IMR-90 (cell line): Measurements from ENCODE around the gene SLTM. TPM values are rescaled to one million over a fixed set of nuclear protein-coding genes. Genes with fewer than 3 reads are reported as not detected.

Source experiments
- ATAC-seq: fragments of 200-7000 bp; cut with Tn5 transposase; 2 replicates; pipeline ENCODE4 v1.9.1; 2020; ENCODE audit warnings: low read depth, mild to moderate bottlenecking, moderate library complexity
- BruUV-seq: library from RNA; stranded (reverse); fragments of 400-500 nt; replicated peaks from 2 replicates; lab custom pipeline; 2021; lab: Mats Ljungman, UMichigan
- CTCF ChIA-PET: fragments of 300-600 bp; formaldehyde crosslinking; extraction: SDS; loops from one replicate; lab custom pipeline; 2021; ENCODE audit warnings: antibody characterized with exemption; lab: Yijun Ruan, JAX
- POLR2A ChIA-PET: fragments of 300-600 bp; sonication (Branson Sonifier 250); formaldehyde crosslinking; loops from one replicate; lab custom pipeline; 2022; ENCODE audit warnings: antibody characterized with exemption; ENCODE audit not compliant: unreplicated experiment; lab: Charles Lee
- DNase-seq: peaks from one replicate; pipeline ENCODE4 v3.0.0; 2013
- H2AFZ ChIP-seq: replicated peaks from 2 replicates; pipeline ENCODE3; 2013; ENCODE audit warnings: low read length, mild to moderate bottlenecking; ENCODE audit not compliant: poor library complexity
- H2AK5ac ChIP-seq: 2 replicates; pipeline ENCODE4 v1.6.1; 2013; ENCODE audit warnings: low read depth, low read length, inconsistent platforms
- H2AK9ac ChIP-seq: replicated peaks from 2 replicates; pipeline ENCODE3; 2013; ENCODE audit warnings: mild to moderate bottlenecking, low read depth, low read length, moderate library complexity; ENCODE audit not compliant: poor library complexity
- H2BK120ac ChIP-seq: 2 replicates; pipeline ENCODE4 v1.6.1; 2013; ENCODE audit warnings: low read depth, low read length, inconsistent platforms
- H2BK15ac ChIP-seq: 3 replicates; pipeline ENCODE4 v1.6.1; 2013; ENCODE audit warnings: low read depth, low read length, inconsistent platforms
- H2BK20ac ChIP-seq: 2 replicates; pipeline ENCODE4 v1.6.1; 2013; ENCODE audit warnings: low read depth, mild to moderate bottlenecking, inconsistent platforms, low read length, moderate library complexity
- H2BK5ac ChIP-seq: 2 replicates; pipeline ENCODE4 v1.6.1; 2013; ENCODE audit warnings: mild to moderate bottlenecking, low read depth, low read length, inconsistent platforms; ENCODE audit not compliant: poor library complexity, severe bottlenecking
- H3K14ac ChIP-seq: replicated peaks from 2 replicates; pipeline ENCODE4 v1.6.1; 2013; ENCODE audit warnings: low read depth, low read length, inconsistent platforms
- H3K18ac ChIP-seq: 2 replicates; pipeline ENCODE4 v1.6.1; 2013; ENCODE audit warnings: low read depth, low read length, control low read depth
- H3K23ac ChIP-seq: 2 replicates; pipeline ENCODE4 v1.6.1; 2013; ENCODE audit warnings: low read depth, low read length, inconsistent platforms
- H3K27ac ChIP-seq: 2 replicates; pipeline ENCODE4 v1.5.1; 2013; ENCODE audit warnings: mild to moderate bottlenecking, control low read depth, low read length; ENCODE audit not compliant: insufficient read depth
- H3K27me3 ChIP-seq: 2 replicates; pipeline ENCODE4 v1.6.1; 2013; ENCODE audit warnings: low read length; ENCODE audit not compliant: control insufficient read depth, insufficient read depth
- H3K36me3 ChIP-seq: 2 replicates; pipeline ENCODE4 v1.6.1; 2013; ENCODE audit warnings: low read length, mixed read lengths; ENCODE audit not compliant: control insufficient read depth, insufficient read depth
- H3K4ac ChIP-seq: 2 replicates; pipeline ENCODE4 v1.6.1; 2013; ENCODE audit warnings: low read depth, low read length, inconsistent platforms
- H3K4me1 ChIP-seq: 2 replicates; pipeline ENCODE4 v1.6.1; 2013; ENCODE audit warnings: low read length, mixed read lengths; ENCODE audit not compliant: control insufficient read depth, insufficient read depth
- H3K4me2 ChIP-seq: 2 replicates; pipeline ENCODE4 v1.6.1; 2013; ENCODE audit warnings: low read depth, mild to moderate bottlenecking, control low read depth, low read length, moderate library complexity
- H3K4me3 ChIP-seq: 2 replicates; pipeline ENCODE4 v1.5.1; 2013; ENCODE audit warnings: low read depth, mild to moderate bottlenecking, control low read depth, low read length, moderate library complexity; ENCODE audit not compliant: insufficient read depth
- H3K56ac ChIP-seq: 2 replicates; pipeline ENCODE4 v1.6.1; 2013; ENCODE audit warnings: low read length, inconsistent platforms; ENCODE audit not compliant: insufficient read depth; ENCODE audit errors: extremely low read depth
- H3K79me1 ChIP-seq, 2 experiments: 2 replicates each; pipeline ENCODE4 v1.6.1; 2013; ENCODE audit warnings: low read length in 2 of 2, inconsistent platforms in 1 of 2, low read depth in 1 of 2
- H3K9ac ChIP-seq: 2 replicates; pipeline ENCODE4 v1.6.1; 2013; ENCODE audit warnings: low read depth, low read length, control low read depth
- H3K9me1 ChIP-seq: 2 replicates; pipeline ENCODE4 v1.6.1; 2013; ENCODE audit warnings: low read length, inconsistent platforms; ENCODE audit not compliant: insufficient read depth
- H3K9me3 ChIP-seq: 2 replicates; pipeline ENCODE4 v1.6.1; 2013; ENCODE audit warnings: low read length; ENCODE audit not compliant: control insufficient read depth, insufficient read depth
- H4K20me1 ChIP-seq: 2 replicates; pipeline ENCODE4 v1.6.1; 2013; ENCODE audit warnings: low read length, inconsistent platforms; ENCODE audit not compliant: insufficient read depth
- H4K5ac ChIP-seq: 2 replicates; pipeline ENCODE4 v1.6.1; 2013; ENCODE audit warnings: mild to moderate bottlenecking, low read depth, low read length, control low read depth
- H4K8ac ChIP-seq, 2 experiments: 2 replicates each; pipeline ENCODE4 v1.6.1; 2013; ENCODE audit warnings: low read depth in 2 of 2, low read length in 2 of 2, control low read depth in 1 of 2, inconsistent platforms in 1 of 2
- H4K91ac ChIP-seq: 2 replicates; pipeline ENCODE4 v1.6.1; 2013; ENCODE audit warnings: low read depth, low read length, inconsistent platforms; ENCODE audit not compliant: insufficient read depth
- BHLHE40 ChIP-seq: fragments of 150-350 bp; IDR thresholded peaks from 2 replicates; pipeline ENCODE4 v1.6.1; 2016; ENCODE audit warnings: mild to moderate bottlenecking, low read depth, low read length
- CEBPB ChIP-seq: IDR thresholded peaks from 2 replicates; pipeline ENCODE4 v1.6.1; 2012; ENCODE audit warnings: low read depth, low read length, improper control_type of control experiment
- CHD1 ChIP-seq: IDR thresholded peaks from 2 replicates; pipeline ENCODE4 v1.6.1; 2012; ENCODE audit warnings: low read depth, low read length, improper control_type of control experiment
- FOS ChIP-seq: fragments of 150-350 bp; IDR thresholded peaks from 2 replicates; pipeline ENCODE4 v1.6.1; 2016; ENCODE audit warnings: low read depth, low read length
- MAFK ChIP-seq: IDR thresholded peaks from 2 replicates; pipeline ENCODE4 v1.6.1; 2012; ENCODE audit warnings: low read depth, low read length, improper control_type of control experiment
- MAZ ChIP-seq: IDR thresholded peaks from 2 replicates; pipeline ENCODE4 v1.6.1; 2012; ENCODE audit warnings: low read depth, mild to moderate bottlenecking, low read length, improper control_type of control experiment, moderate library complexity, borderline replicate concordance
- MXI1 ChIP-seq: IDR thresholded peaks from 2 replicates; pipeline ENCODE4 v1.6.1; 2012; ENCODE audit warnings: low read depth, mild to moderate bottlenecking, low read length, moderate library complexity, borderline replicate concordance
- NFE2L2 ChIP-seq: fragments of 150-350 bp; IDR thresholded peaks from 2 replicates; pipeline ENCODE4 v1.6.1; 2016; ENCODE audit warnings: low read depth, mild to moderate bottlenecking, low read length
- POLR2A ChIP-seq: IDR thresholded peaks from 2 replicates; pipeline ENCODE4 v1.6.1; 2012; ENCODE audit warnings: mild to moderate bottlenecking, low read depth, low read length
- RAD21 ChIP-seq: IDR thresholded peaks from 2 replicates; pipeline ENCODE4 v1.6.1; 2012; ENCODE audit warnings: low read length, improper control_type of control experiment
- RCOR1 ChIP-seq: IDR thresholded peaks from 2 replicates; pipeline ENCODE4 v1.6.1; 2012; ENCODE audit warnings: mild to moderate bottlenecking, low read length, improper control_type of control experiment; ENCODE audit not compliant: insufficient replicate concordance
- RFX5 ChIP-seq: IDR thresholded peaks from 2 replicates; pipeline ENCODE4 v1.8.0; 2012; ENCODE audit warnings: low read depth, mild to moderate bottlenecking, low read length, moderate library complexity
- SMC3 ChIP-seq: fragments of 150-350 bp; IDR thresholded peaks from 2 replicates; pipeline ENCODE4 v1.6.1; 2016; ENCODE audit warnings: low read depth, mild to moderate bottlenecking, antibody characterized with exemption, low read length, moderate library complexity
- WGBS, 2 experiments: methylation state at CpG; one replicate each; pipeline versions ENCODE4 v1.1.5 to v1.1.7; 2013; ENCODE audit warnings: missing lambda C conversion rate in 2 of 2; ENCODE audit not compliant: insufficient read length in 1 of 2; ENCODE audit errors: extremely low coverage in 2 of 2; 5-methylcytosine and 5-hydroxymethylcytosine counted together
- dilution Hi-C: fragments of 300-500 bp; cut with HindIII; formaldehyde crosslinking; loops from one replicate; pipeline ENCODE4 v1.14.3; 2018; ENCODE audit warnings: low sequenced_read_pairs; ENCODE audit not compliant: unreplicated experiment
- in situ Hi-C: fragments of 300-500 bp; cut with MboI; formaldehyde crosslinking; loops from 3 replicates; pipeline ENCODE4 v1.14.3; 2019; ENCODE audit warnings: low sequenced_read_pairs, inconsistent platforms, mixed read lengths
- intact Hi-C: fragments of 100-400 bp; cut with micrococcal nuclease; formaldehyde crosslinking; loops from 2 replicates; pipeline ENCODE4 v1.10.0; 2022
- polyA plus RNA-seq, 3 experiments: library from polyadenylated mRNA; depleted of rRNA; stranded (reverse); fragments of >200 nt; gene quantifications; 2 replicates each; pipeline ENCODE4 v1.2.3, GENCODE V29; 2012; ENCODE audit warnings: low replicate concordance in 1 of 3
- total RNA-seq: library from RNA; depleted of rRNA; stranded (reverse); fragments of >200 nt; gene quantifications from 2 replicates; pipeline ENCODE4 v1.2.3, GENCODE V29; 2012
- TF ChIP-seq, protein P1 (sequence below): fragments of 150-350 bp; IDR thresholded peaks from 2 replicates; pipeline ENCODE4 v1.6.1; 2017; ENCODE audit warnings: mild to moderate bottlenecking, antibody characterized with exemption, low read length, low read depth
- TF ChIP-seq, protein P2 (sequence below): fragments of 150-350 bp; IDR thresholded peaks from 2 replicates; pipeline ENCODE4 v1.6.1; 2016; ENCODE audit warnings: low read depth, mild to moderate bottlenecking, low read length, moderate library complexity, borderline replicate concordance
- TF ChIP-seq, protein P3 (sequence below): conservative IDR thresholded peaks from 2 replicates; pipeline ENCODE4 v1.5.1; 2012; ENCODE audit warnings: mild to moderate bottlenecking, low read depth, low read length, improper control_type of control experiment

SLTM gene
- total and polyA plus RNA-seq, 2 of the 4 experiments (the other 2 are of a cell fraction), result 36.0 to 57.6 TPM

DNA sequence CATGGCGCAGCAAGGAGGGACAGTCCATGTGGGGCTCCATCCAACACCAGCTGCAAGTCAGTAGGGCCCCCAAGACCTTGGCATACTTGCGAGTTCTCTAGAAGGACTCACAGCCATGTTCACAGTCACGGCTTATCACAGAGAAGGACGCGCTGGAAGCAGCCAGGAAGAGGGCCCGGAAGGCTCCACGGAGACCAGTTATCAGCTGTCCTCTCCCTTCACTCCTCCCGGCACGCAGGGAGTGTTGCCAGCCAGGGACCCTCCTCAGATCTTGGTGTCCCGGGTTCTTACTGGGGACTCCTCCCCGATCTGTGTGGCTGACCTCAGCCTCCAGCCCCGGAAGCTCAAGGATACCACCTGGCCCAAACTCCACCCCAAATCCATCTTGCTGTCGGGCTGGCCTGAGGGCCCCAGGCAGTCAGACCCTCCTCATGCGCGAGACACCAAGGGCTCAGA, 68.0 kb downstream of the SLTM start:
- no peak overlapping the region for H2BK5ac ChIP-seq
- BruUV-seq, result no TSS peak
- no peak overlapping the region; the same call in 1 of the 2 replicates for H2BK120ac ChIP-seq
- peak overlapping the region; percentile 88 for H2AFZ ChIP-seq
- H3K36me3 ChIP-seq, result no peaks in the 10 kb centered on the region
- H3K9me3 ChIP-seq, result peaks cover 3% of the 10 kb centered on the region; the same call in 1 of the 2 replicates
- peak overlapping the region; percentile 37 for H2AK9ac ChIP-seq
- H3K27ac ChIP-seq, result no peak overlapping the region
- H3K4me3 ChIP-seq, result no peak overlapping the region
- no peaks in the 10 kb centered on the region; the same call in 1 of the 2 replicates for H3K4me1 ChIP-seq
- H3K9ac ChIP-seq, result no peak overlapping the region
- intact Hi-C loops, result no loop called here
- H2AK5ac ChIP-seq, result no peak overlapping the region
- H3K9me1 ChIP-seq, result no peaks in the 10 kb centered on the region
- no peak overlapping the region for H3K23ac ChIP-seq
- H3K4ac ChIP-seq, result peak overlapping the region; percentile 79
- no peak for DNase-seq
- H4K20me1 ChIP-seq, result no peaks in the 10 kb centered on the region
- H4K91ac ChIP-seq, result peak overlapping the region; percentile 37; the same call in 1 of the 2 replicates
- H3K79me1 ChIP-seq, result no peaks in the 10 kb centered on the region
- in situ Hi-C loops, result no loop called here
- POLR2A ChIA-PET, result interaction anchor here (0.6 to 1.0 kb wide), 2 partner anchors 90 to 115 kb away, joined by 3 read pairs; no protein-coding TSS in a partner anchor
- H2BK20ac ChIP-seq, result no peak overlapping the region; the same call in 1 of the 2 replicates
- peak; percentile 28 for ATAC-seq
- no peaks in the 10 kb centered on the region for H3K27me3 ChIP-seq
- H4K5ac ChIP-seq, result peak overlapping the region; percentile 75; the same call in 1 of the 2 replicates
- dilution Hi-C loops, result no loop called here
- H2BK15ac ChIP-seq, result no peak overlapping the region
- peak overlapping the region; percentile 11 to 56; a peak in 2 of 4 replicates for H4K8ac ChIP-seq
- no peak overlapping the region for H3K4me2 ChIP-seq
- H3K56ac ChIP-seq, result no peak overlapping the region
- CTCF ChIA-PET, result no interaction called here
- H3K18ac ChIP-seq, result no peak overlapping the region; the same call in 1 of the 2 replicates
- TF ChIP-seq, protein P1, sequence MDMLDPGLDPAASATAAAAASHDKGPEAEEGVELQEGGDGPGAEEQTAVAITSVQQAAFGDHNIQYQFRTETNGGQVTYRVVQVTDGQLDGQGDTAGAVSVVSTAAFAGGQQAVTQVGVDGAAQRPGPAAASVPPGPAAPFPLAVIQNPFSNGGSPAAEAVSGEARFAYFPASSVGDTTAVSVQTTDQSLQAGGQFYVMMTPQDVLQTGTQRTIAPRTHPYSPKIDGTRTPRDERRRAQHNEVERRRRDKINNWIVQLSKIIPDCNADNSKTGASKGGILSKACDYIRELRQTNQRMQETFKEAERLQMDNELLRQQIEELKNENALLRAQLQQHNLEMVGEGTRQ, result no peak
- TF ChIP-seq SMC3 (no peak), RAD21 (no peak), RCOR1 (no peak), POLR2A (no peak), BHLHE40 (no peak), NFE2L2 (no peak), CHD1 (no peak), MXI1 (no peak), RFX5 (no peak), FOS (no peak), MAFK (no peak), MAZ (no peak), CEBPB (no peak)
- TF ChIP-seq, protein P2, sequence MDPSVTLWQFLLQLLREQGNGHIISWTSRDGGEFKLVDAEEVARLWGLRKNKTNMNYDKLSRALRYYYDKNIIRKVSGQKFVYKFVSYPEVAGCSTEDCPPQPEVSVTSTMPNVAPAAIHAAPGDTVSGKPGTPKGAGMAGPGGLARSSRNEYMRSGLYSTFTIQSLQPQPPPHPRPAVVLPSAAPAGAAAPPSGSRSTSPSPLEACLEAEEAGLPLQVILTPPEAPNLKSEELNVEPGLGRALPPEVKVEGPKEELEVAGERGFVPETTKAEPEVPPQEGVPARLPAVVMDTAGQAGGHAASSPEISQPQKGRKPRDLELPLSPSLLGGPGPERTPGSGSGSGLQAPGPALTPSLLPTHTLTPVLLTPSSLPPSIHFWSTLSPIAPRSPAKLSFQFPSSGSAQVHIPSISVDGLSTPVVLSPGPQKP, result no peak
- TF ChIP-seq, protein P3, sequence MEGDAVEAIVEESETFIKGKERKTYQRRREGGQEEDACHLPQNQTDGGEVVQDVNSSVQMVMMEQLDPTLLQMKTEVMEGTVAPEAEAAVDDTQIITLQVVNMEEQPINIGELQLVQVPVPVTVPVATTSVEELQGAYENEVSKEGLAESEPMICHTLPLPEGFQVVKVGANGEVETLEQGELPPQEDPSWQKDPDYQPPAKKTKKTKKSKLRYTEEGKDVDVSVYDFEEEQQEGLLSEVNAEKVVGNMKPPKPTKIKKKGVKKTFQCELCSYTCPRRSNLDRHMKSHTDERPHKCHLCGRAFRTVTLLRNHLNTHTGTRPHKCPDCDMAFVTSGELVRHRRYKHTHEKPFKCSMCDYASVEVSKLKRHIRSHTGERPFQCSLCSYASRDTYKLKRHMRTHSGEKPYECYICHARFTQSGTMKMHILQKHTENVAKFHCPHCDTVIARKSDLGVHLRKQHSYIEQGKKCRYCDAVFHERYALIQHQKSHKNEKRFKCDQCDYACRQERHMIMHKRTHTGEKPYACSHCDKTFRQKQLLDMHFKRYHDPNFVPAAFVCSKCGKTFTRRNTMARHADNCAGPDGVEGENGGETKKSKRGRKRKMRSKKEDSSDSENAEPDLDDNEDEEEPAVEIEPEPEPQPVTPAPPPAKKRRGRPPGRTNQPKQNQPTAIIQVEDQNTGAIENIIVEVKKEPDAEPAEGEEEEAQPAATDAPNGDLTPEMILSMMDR, result no peak
- H3K14ac ChIP-seq, result no peak overlapping the region
- 62% methylated on average over 3 of the region's 15 CpGs; no CpG with 5 or more reads in 1 of the 2 experiments for WGBS, 2 experiments
